Measurements from ENCODE around the gene ISCA2.

GRCh38 chr14:74465335-74465734 is 28.2 kb upstream of the ISCA2 start:
- TF ChIP-seq POLR2A (IDR thresholded peaks at IDR 0.05; ENCODE audit: extremely low read depth, insufficient read length), result no peak
- no peak for TF ChIP-seq CTCF (IDR thresholded peaks at IDR 0.05; ENCODE audit: low read depth, low read length)
- no peak for TF ChIP-seq MYC (IDR thresholded peaks at IDR 0.05; ENCODE audit: low read depth, low read length)
- no peak for TF ChIP-seq MAX (IDR thresholded peaks at IDR 0.05; ENCODE audit: low read depth, low read length)
